Gastrocnemius medialis (tissue), 4 donors: ENCODE results near the gene SETD1B. TPM values are rescaled to one million over a fixed set of nuclear protein-coding genes. Genes with fewer than 3 reads are reported as not detected.
"Not testable (repeated sequence)": the region's sequence is repeated elsewhere in the genome, so short reads cannot be mapped to it uniquely, and the experiment has no call there.

Experiments
- ATAC-seq, 2 donors: fragments of 150-250 bp; one replicate each; pipeline ENCODE4 v1.9.1; 2016
- DNase-seq, 2 donors: peaks; one replicate each; pipeline ENCODE4 v3.0.0-alpha.2; 2019
- H3K27ac ChIP-seq, 4 donors: fragments of 200-600 bp; sonication (generic); 1 replicate in 1 of 4; 2 replicates in 3 of 4; pipeline ENCODE4 v1.5.1; 2016 to 2018; ENCODE audit warnings: mild to moderate bottlenecking in 2 of 4, moderate library complexity in 1 of 4
- H3K27me3 ChIP-seq, 3 donors: fragments of 200-600 bp; sonication (generic) in 2 of 3; 1 replicate in 1 of 3; 2 replicates in 2 of 3; pipeline versions ENCODE4 v1.5.1 to v1.6.0; 2016 to 2019; ENCODE audit warnings: mild to moderate bottlenecking in 1 of 3, moderate library complexity in 1 of 3
- H3K36me3 ChIP-seq, 2 donors: fragments of 200-600 bp; sonication (generic) in 1 of 2; one replicate each; pipeline ENCODE4 v1.5.1; 2017 to 2018
- H3K4me1 ChIP-seq, 2 donors: fragments of 200-600 bp; sonication (generic) in 1 of 2; one replicate each; pipeline ENCODE4 v1.5.1; 2016 to 2017; ENCODE audit warnings: mild to moderate bottlenecking in 2 of 2
- H3K4me3 ChIP-seq, 4 donors: fragments of 200-600 bp; sonication (generic) in 3 of 4; 1 replicate in 1 of 4; 2 replicates in 3 of 4; pipeline ENCODE4 v1.5.1; 2016 to 2019; ENCODE audit warnings: mild to moderate bottlenecking in 2 of 4
- H3K9me3 ChIP-seq, 3 donors: fragments of 200-600 bp; sonication (generic) in 2 of 3; 1 replicate in 1 of 3; 2 replicates in 2 of 3; pipeline ENCODE4 v1.5.1; 2016 to 2019
- POLR2A ChIP-seq, 2 donors: fragments of 450-650 bp; IDR thresholded peaks; one replicate each; pipeline ENCODE4 v1.6.1; 2017; ENCODE audit warnings: antibody characterized with exemption in 2 of 2, mild to moderate bottlenecking in 2 of 2, moderate library complexity in 2 of 2
- in situ Hi-C, 4 donors: fragments of 200-750 bp; cut with MboI; loops; one replicate each; pipeline versions ENCODE4 v1.15.0 to v1.8.0; 2017; ENCODE audit warnings: low sequenced_read_pairs in 4 of 4
- intact Hi-C: fragments of 100-400 bp; cut with DNase I; formaldehyde crosslinking; loops from one replicate; pipeline ENCODE4 v1.15.1; 2023; ENCODE audit warnings: low total_unique reads
- total RNA-seq, 4 donors: library from RNA; depleted of rRNA; stranded (reverse); fragments of >200 nt; gene quantifications; one replicate each; pipeline versions ENCODE4 v1.1.0 to v1.2.3, GENCODE V29; 2016
- TF ChIP-seq, protein P1 (sequence below), 5 experiments: fragments of 450-650 bp in 3 of 5; fragments of 200-600 bp in 2 of 5; sonication (generic) in 2 of 5; IDR thresholded peaks in 4 of 5; conservative IDR thresholded peaks in 1 of 5; 1 replicate in 4 of 5; 2 replicates in 1 of 5; pipeline ENCODE4 v1.5.1; 2016 to 2019; ENCODE audit warnings: antibody characterized with exemption in 5 of 5, mild to moderate bottlenecking in 3 of 5, moderate library complexity in 3 of 5

The SETD1B gene
- total RNA-seq, 4 donors from 2014 or later, result 2.2 to 9.3 (median 6.2) TPM

DNA sequence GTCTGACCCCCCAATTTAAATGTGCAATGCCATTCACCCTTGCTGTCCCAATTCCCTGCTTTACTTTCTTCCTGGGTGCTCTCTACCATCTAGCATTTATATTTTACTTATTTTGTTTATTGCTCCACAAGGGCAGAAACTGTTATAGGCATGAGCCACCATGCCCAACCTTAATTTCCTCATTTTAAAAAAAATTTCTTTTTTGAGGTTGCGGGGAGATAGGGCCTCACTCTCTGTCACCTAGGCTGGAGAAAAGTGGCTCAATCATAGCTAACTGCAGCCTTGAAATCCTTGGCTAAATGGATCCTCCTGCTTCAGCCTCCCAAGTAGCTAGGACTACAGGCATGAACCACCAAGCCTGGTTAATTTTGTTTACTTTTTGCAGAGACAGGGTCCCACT lies 41.9 kb downstream of the SETD1B start:
- Histone ChIP-seq H3K4me1 (no peaks in the 10 kb centered on the region), H3K9me3 (no peaks in the 10 kb centered on the region), H3K27me3 (no peaks in the 10 kb centered on the region), H3K4me3 (no peak overlapping the region), H3K36me3 (no peaks in the 10 kb centered on the region), H3K27ac (no peak overlapping the region)
- intact Hi-C loops (no loop called here), in situ Hi-C loops (no loop called here)
- ATAC-seq, result no peak
- TF ChIP-seq, protein P1, sequence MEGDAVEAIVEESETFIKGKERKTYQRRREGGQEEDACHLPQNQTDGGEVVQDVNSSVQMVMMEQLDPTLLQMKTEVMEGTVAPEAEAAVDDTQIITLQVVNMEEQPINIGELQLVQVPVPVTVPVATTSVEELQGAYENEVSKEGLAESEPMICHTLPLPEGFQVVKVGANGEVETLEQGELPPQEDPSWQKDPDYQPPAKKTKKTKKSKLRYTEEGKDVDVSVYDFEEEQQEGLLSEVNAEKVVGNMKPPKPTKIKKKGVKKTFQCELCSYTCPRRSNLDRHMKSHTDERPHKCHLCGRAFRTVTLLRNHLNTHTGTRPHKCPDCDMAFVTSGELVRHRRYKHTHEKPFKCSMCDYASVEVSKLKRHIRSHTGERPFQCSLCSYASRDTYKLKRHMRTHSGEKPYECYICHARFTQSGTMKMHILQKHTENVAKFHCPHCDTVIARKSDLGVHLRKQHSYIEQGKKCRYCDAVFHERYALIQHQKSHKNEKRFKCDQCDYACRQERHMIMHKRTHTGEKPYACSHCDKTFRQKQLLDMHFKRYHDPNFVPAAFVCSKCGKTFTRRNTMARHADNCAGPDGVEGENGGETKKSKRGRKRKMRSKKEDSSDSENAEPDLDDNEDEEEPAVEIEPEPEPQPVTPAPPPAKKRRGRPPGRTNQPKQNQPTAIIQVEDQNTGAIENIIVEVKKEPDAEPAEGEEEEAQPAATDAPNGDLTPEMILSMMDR (IDR thresholded peaks at IDR 0.05 in 4 of 5, conservative IDR thresholded peaks at IDR 0.05 in 1 of 5), result no peak
- TF ChIP-seq POLR2A (IDR thresholded peaks at IDR 0.05), result no peak
- no peak for DNase-seq

- no peak for ATAC-seq
- no peak for DNase-seq
- no peaks in the 10 kb centered on the region for H3K27me3 ChIP-seq
- in situ Hi-C loops, result no loop called here
- H3K4me3 ChIP-seq, result no peak overlapping the region
- intact Hi-C loops, result no loop called here
- no peaks in the 10 kb centered on the region for H3K4me1 ChIP-seq
- H3K36me3 ChIP-seq, result no peaks in the 10 kb centered on the region
- H3K27ac ChIP-seq, result no peak overlapping the region
- TF ChIP-seq, protein P1 (IDR thresholded peaks at IDR 0.05 in 4 of 5, conservative IDR thresholded peaks at IDR 0.05 in 1 of 5), result no peak
- TF ChIP-seq POLR2A (IDR thresholded peaks at IDR 0.05), result no peak
- no peaks in the 10 kb centered on the region for H3K9me3 ChIP-seq
These were observed 45.4 kb downstream of the SETD1B start for GRCh38 chr12:121849211-121849610.

- TF ChIP-seq, protein P1 (IDR thresholded peaks at IDR 0.05 in 4 of 5, conservative IDR thresholded peaks at IDR 0.05 in 1 of 5), result no peak
- no peak for TF ChIP-seq POLR2A (IDR thresholded peaks at IDR 0.05)
These were observed 45.9 kb downstream of the SETD1B start for GRCh38 chr12:121849665-121850064.

GRCh38 chr12:121852392-121852791 lies 48.6 kb downstream of the SETD1B start:
- H3K4me3 ChIP-seq, intact Hi-C loops, H3K27ac ChIP-seq, ATAC-seq, DNase-seq, H3K4me1 ChIP-seq, H3K27me3 ChIP-seq, H3K9me3 ChIP-seq, H3K36me3 ChIP-seq, in situ Hi-C loops: not testable (repeated sequence)

More at GRCh38 chr12:121849665-121850064, 45.9 kb downstream of the SETD1B start:
- no peak overlapping the region for H3K27ac ChIP-seq
- H3K4me3 ChIP-seq, result no peak overlapping the region
- DNase-seq (no peak), ATAC-seq (no peak)
- no peaks in the 10 kb centered on the region for H3K4me1 ChIP-seq
- no peaks in the 10 kb centered on the region for H3K9me3 ChIP-seq
- no peaks in the 10 kb centered on the region for H3K27me3 ChIP-seq
- intact Hi-C loops, result no loop called here
- no peaks in the 10 kb centered on the region for H3K36me3 ChIP-seq
- in situ Hi-C loops, result no loop called here

- H3K27me3 ChIP-seq, result no peaks in the 10 kb centered on the region
- no peaks in the 10 kb centered on the region for H3K36me3 ChIP-seq
- peak overlapping the region in 2 of 4 donors; percentile 86 to 94 for H3K27ac ChIP-seq
- no peak overlapping the region for H3K4me3 ChIP-seq
- in situ Hi-C loops (no loop called here), intact Hi-C loops (loop anchor here (2.0 kb wide), 1 partner anchor 31 kb away; the partner anchor contains the start of gene PSMD9)
- no peak for TF ChIP-seq POLR2A (IDR thresholded peaks at IDR 0.05)
- TF ChIP-seq, protein P1 (IDR thresholded peaks at IDR 0.05 in 4 of 5, conservative IDR thresholded peaks at IDR 0.05 in 1 of 5), result no peak
- no peaks in the 10 kb centered on the region for H3K9me3 ChIP-seq
- no peak for DNase-seq
- ATAC-seq, result no peak
- peaks cover 28 to 33% of the 10 kb centered on the region in 2 donors for H3K4me1 ChIP-seq
These were observed 53.8 kb downstream of the SETD1B start for GRCh38 chr12:121857322-121858246.
